ENCODE data around the gene CLCNKB.
"Not testable (repeated sequence)": the region's sequence is repeated elsewhere in the genome, so short reads cannot be mapped to it uniquely, and the experiment has no call there.

CLCNKB gene

DNA sequence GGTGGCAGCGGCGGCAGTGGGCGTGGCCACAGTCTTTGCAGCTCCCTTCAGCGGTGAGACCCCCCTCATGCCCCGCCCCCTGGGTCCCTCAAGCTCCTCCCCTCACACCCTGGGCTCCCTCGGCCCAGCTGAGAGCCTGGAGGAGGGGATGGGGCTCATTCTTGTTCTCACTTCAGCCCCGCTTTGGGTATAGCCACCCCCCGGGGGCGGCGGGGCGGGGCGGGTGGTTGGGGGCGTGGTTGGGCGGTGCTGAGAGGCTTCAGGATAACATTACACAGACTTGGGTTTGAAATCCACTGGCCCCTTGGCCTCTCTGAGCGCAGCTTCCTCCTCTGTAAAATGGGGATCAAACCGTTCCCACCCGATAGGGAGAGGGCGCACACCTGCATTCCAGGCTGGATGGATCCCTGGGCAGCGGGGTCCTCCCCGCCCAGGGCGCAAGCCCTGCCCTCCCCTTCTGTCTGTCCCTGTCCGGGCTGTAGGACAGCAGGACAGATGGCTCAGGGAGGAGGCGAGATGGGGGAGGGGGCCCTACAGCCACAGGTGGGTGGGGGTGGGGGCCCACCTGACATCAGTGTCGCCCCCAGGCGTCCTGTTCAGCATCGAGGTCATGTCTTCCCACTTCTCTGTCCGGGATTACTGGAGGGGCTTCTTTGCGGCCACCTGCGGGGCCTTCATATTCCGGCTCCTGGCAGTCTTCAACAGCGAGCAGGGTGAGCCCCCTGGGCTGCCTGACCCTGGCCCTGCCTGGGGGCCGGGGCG, 16.7 kb upstream of the CLCNKB start:
- DNase-seq, result no peak
- Histone ChIP-seq H3K27me3 (no peaks in the 10 kb centered on the region), H3K27ac (peak overlapping the region; percentile 5 to 45), H3K4me3 (peak overlapping the region; percentile 17 to 45), H3K4me1 (peaks cover 0 to 12% (median 11%) of the 10 kb centered on the region in 4 donors), H3K36me3 (no peaks in the 10 kb centered on the region), H3K9me3 (no peaks in the 10 kb centered on the region)
- intact Hi-C loops (cut with DNase I; ENCODE audit: low total_unique reads), result no loop called here
- TF ChIP-seq, protein P1, sequence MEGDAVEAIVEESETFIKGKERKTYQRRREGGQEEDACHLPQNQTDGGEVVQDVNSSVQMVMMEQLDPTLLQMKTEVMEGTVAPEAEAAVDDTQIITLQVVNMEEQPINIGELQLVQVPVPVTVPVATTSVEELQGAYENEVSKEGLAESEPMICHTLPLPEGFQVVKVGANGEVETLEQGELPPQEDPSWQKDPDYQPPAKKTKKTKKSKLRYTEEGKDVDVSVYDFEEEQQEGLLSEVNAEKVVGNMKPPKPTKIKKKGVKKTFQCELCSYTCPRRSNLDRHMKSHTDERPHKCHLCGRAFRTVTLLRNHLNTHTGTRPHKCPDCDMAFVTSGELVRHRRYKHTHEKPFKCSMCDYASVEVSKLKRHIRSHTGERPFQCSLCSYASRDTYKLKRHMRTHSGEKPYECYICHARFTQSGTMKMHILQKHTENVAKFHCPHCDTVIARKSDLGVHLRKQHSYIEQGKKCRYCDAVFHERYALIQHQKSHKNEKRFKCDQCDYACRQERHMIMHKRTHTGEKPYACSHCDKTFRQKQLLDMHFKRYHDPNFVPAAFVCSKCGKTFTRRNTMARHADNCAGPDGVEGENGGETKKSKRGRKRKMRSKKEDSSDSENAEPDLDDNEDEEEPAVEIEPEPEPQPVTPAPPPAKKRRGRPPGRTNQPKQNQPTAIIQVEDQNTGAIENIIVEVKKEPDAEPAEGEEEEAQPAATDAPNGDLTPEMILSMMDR (IDR thresholded peaks at IDR 0.05), result no peak

DNA sequence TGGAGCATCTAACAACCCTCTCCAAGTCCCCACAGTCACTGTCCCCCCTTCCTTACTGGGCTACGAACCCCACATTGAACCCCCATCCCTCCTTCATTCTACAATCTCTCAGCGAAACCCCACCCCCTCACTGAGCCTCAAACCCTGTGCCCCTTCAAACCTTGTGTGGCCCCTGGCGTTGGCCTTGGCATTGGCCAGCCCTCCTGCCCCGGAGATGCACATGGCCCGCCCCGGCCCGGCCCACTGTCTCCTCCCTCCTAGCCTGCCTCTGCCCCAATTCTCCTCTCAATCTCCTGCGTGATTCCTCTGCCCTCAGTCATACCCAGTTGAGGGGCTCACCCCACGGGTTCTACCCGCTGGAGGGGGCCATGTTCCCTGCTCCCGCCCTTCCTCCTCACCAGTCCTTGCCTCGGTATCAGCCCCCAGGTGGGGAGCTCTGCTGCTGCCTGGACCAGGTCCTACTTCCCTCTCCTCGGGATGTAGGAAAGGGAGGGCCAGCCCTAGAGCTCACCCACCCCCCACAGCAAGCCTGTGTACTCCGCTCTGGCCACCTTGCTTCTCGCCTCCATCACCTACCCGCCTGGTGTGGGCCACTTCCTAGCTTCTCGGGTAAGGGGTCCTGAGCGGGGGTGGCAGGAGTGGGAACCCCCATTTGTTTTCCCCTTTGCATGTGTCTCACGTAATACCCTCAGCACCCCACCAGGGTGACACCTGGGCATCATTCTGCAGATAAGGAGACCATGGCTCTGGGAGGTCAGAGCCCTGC, 15.2 kb upstream of the CLCNKB start:
- no peaks in the 10 kb centered on the region for H3K27me3 ChIP-seq
- intact Hi-C loops (cut with DNase I; ENCODE audit: low total_unique reads), result no loop called here
- no peak overlapping the region for H3K4me3 ChIP-seq
- no peak overlapping the region for H3K27ac ChIP-seq
- H3K9me3 ChIP-seq, result no peaks in the 10 kb centered on the region
- DNase-seq, result no peak
- TF ChIP-seq, protein P1 (IDR thresholded peaks at IDR 0.05), result no peak
- H3K36me3 ChIP-seq, result no peaks in the 10 kb centered on the region
- peaks cover 0 to 24% (median 19%) of the 10 kb centered on the region in 4 donors for H3K4me1 ChIP-seq

DNA sequence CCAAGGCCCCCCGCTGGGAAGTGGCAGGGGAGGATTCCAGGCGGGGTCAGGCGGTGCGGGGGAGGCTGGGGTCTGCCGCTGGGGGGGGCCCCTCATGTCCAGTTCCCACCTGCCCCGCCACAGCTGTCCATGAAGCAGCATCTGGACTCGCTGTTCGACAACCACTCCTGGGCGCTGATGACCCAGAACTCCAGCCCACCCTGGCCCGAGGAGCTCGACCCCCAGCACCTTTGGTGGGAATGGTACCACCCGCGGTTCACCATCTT, 14.6 kb upstream of the CLCNKB start:
- H3K4me3 ChIP-seq; H3K27ac ChIP-seq; DNase-seq; H3K36me3 ChIP-seq; intact Hi-C loops (cut with DNase I; ENCODE audit: low total_unique reads); H3K27me3 ChIP-seq; H3K9me3 ChIP-seq: not testable (repeated sequence)
- peaks cover 0 to 24% (median 19%) of the 10 kb centered on the region in 4 donors for H3K4me1 ChIP-seq

DNA sequence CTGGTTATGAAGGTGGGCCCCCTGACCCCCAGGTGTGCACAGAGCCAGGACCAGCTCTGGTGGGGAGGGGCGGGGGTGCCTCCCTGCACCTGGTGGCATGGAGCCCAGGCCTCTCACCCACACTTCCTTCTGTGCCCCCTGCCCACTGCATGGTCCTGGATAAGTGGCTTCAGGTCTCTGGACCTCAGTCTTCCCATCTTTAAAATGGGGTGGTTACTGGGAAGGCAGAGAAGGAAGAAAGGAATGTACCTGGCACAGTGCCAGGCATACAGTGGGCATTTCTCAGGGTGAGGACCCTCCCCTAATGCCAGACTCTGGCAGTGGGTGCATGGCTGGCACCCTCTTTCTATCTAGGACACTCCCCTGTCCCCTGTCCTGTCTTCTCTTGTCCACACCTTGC, 14.3 kb upstream of the CLCNKB start:
- Histone ChIP-seq H3K27ac (no peak overlapping the region), H3K36me3 (no peaks in the 10 kb centered on the region), H3K4me3 (no peak overlapping the region), H3K4me1 (peaks cover 0 to 24% (median 19%) of the 10 kb centered on the region in 4 donors), H3K27me3 (no peaks in the 10 kb centered on the region), H3K9me3 (no peaks in the 10 kb centered on the region)
- intact Hi-C loops (cut with DNase I; ENCODE audit: low total_unique reads), result no loop called here
- TF ChIP-seq, protein P1 (IDR thresholded peaks at IDR 0.05), result no peak
- no peak for DNase-seq

DNA sequence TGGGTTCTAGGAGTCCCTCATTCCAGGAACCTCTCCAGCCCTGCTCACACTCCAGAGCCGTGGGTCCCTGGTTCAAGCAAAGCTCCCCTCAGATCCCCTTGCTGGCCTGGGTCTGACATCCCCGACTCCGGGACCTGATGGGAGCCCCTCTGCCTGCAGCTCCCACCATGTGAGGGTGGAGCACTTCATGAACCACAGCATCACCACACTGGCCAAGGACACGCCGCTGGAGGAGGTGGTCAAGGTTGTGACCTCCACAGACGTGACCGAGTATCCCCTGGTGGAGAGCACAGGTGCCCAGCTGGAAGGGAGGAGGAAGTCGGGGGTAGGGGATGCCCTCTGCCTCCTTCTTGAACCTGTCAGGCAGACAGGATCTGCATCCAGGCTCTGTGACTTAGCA, 12.0 kb upstream of the CLCNKB start:
- Histone ChIP-seq H3K36me3 (no peaks in the 10 kb centered on the region), H3K4me1 (peaks cover 0 to 22% (median 18%) of the 10 kb centered on the region in 4 donors), H3K27me3 (no peaks in the 10 kb centered on the region), H3K27ac (no peak overlapping the region), H3K9me3 (no peaks in the 10 kb centered on the region), H3K4me3 (no peak overlapping the region)
- no peak for DNase-seq
- TF ChIP-seq, protein P1 (IDR thresholded peaks at IDR 0.05), result no peak
- intact Hi-C loops (cut with DNase I; ENCODE audit: low total_unique reads), result no loop called here

DNA sequence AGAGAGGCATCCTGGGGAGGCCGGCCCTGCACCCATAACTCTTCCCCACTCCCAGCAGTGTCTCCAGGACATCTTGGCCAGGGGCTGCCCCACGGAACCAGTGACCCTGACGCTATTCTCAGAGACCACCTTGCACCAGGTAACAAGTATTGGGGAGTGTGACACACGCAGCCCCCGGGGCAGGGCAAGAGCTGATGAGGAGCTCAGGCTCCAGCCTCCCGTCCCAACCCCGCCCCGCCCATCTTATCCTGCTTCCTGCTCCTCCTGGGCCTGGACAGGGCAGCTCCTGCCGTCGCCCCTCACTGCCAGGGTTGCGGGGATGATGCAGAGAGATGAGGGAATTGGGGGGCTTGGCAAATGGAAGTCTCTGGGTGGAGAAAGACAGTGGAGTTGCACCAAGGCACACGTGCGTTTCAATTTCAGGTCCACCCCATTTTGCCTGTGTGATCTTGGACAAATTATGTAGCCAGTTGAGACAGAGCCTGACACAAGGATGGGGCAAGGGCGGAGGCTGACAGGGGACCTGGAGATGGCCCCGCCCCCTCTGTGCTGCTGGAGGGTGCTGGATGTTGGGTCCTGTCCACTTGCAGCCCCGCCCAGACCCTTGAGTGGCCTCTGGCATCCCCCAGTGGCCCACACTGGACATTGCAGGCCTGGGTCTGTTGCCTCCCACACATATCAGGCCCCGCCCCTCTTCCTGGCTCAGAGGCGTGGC, 11.0 kb upstream of the CLCNKB start:
- Histone ChIP-seq H3K4me3 (no peak overlapping the region), H3K36me3 (no peaks in the 10 kb centered on the region), H3K27me3 (no peaks in the 10 kb centered on the region), H3K9me3 (no peaks in the 10 kb centered on the region), H3K4me1 (peaks cover 0 to 12% (median 9%) of the 10 kb centered on the region in 4 donors), H3K27ac (no peak overlapping the region)
- DNase-seq, result peak; percentile 86 to 92
- TF ChIP-seq, protein P1 (IDR thresholded peaks at IDR 0.05), result peak; percentile 100
- intact Hi-C loops (cut with DNase I; ENCODE audit: low total_unique reads), result loop anchor here (1.0 to 2.0 kb wide), 2 partner anchors 24 to 25 kb away; no protein-coding TSS in a partner anchor

DNA sequence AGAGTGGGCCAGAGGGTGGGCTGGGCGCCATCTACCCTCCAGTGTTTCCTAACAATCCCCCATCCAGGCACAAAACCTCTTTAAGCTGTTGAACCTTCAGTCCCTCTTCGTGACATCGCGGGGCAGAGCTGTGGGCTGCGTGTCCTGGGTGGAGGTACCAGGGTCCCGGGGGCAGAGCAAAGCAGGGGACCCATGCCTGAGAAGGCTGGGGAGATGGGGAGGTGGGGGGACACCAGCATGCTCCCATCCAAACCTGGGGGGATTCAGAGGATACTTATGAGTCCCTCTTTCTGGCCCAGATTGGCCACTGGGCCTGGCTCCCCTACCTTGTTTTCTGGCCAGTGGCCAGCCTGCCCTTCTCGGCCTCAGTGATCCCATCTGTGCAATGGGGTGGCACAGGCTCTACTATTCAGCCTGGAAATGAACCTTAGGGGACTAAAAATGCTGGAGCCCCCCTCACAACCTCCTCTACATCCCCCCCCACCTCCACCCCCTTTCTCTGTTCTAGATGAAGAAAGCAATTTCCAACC, 10.4 kb upstream of the CLCNKB start:
- DNase-seq, H3K9me3 ChIP-seq, H3K36me3 ChIP-seq, H3K27me3 ChIP-seq, H3K4me3 ChIP-seq, H3K27ac ChIP-seq: not testable (repeated sequence)
- peaks cover 0 to 12% (median 9%) of the 10 kb centered on the region in 4 donors for H3K4me1 ChIP-seq
- intact Hi-C loops (cut with DNase I; ENCODE audit: low total_unique reads), result loop anchor here (1.0 to 2.0 kb wide), 2 partner anchors 24 kb away; no protein-coding TSS in a partner anchor

DNA sequence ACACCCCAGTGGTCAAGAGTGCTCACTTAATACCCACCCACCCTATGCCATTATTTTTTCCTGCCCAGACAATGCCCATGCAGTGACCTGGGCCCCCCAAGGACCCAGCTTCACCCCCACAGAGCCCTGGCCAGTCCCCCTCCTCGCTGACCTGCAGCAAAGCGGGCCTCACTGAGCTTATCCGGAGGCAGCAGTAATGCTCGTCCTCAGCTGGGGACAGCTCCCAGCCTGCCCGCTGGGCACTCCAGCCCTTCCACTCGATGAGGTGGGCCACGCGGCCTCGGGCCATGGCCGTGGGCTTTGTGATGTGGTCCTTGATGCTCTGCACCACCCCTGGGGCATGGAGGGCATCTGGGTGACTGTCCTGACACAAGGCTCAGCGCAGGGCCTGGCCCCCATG, 7.1 kb upstream of the CLCNKB start:
- intact Hi-C loops (cut with DNase I; ENCODE audit: low total_unique reads); DNase-seq; H3K27ac ChIP-seq; H3K36me3 ChIP-seq; H3K27me3 ChIP-seq; H3K9me3 ChIP-seq; H3K4me3 ChIP-seq: not testable (repeated sequence)
- peaks cover 0 to 12% (median 9%) of the 10 kb centered on the region in 4 donors for H3K4me1 ChIP-seq
